ENCODE measurements around the gene USP48.
"Not testable (repeated sequence)": the region's sequence is repeated elsewhere in the genome, so short reads cannot be mapped to it uniquely, and the experiment has no call there.

USP48 gene

GRCh38 chr1:21782868-21783678 lies at the start of gene USP48:
Gene USP48 (minus strand): TSS chr1:21783149. CDS start chr1:21782957, 192 bp downstream.
- peak; percentile 98 to 99 for DNase-seq

- no peak for DNase-seq
These were observed 48.6 kb upstream of the USP48 start for GRCh38 chr1:21831454-21831970.

GRCh38 chr1:21830792-21831453 lies 48.0 kb upstream of the USP48 start:
- no peak for DNase-seq

- DNase-seq: no peak
These were observed 46.3 kb upstream of the USP48 start for GRCh38 chr1:21829294-21829693.

- no peak for DNase-seq
These were observed 45.7 kb upstream of the USP48 start for GRCh38 chr1:21828506-21829210.

GRCh38 chr1:21828075-21828474 lies 45.1 kb upstream of the USP48 start:
- DNase-seq: no peak

- DNase-seq: no peak
These were observed 44.3 kb upstream of the USP48 start for GRCh38 chr1:21827141-21827679.

GRCh38 chr1:21826694-21827093 lies 43.7 kb upstream of the USP48 start:
- DNase-seq: not testable (repeated sequence)

- no peak for DNase-seq
These were observed 42.4 kb upstream of the USP48 start for GRCh38 chr1:21825393-21825792.

GRCh38 chr1:21824926-21825325 lies 42.0 kb upstream of the USP48 start:
- no peak for DNase-seq

GRCh38 chr1:21823980-21824702 lies 41.2 kb upstream of the USP48 start:
- no peak for DNase-seq

GRCh38 chr1:21823206-21823979 lies 40.4 kb upstream of the USP48 start:
- no peak for DNase-seq

- no peak for DNase-seq
These were observed 39.4 kb upstream of the USP48 start for GRCh38 chr1:21822349-21822748.

GRCh38 chr1:21821385-21822019 lies 38.6 kb upstream of the USP48 start:
- no peak for DNase-seq

- no peak for DNase-seq
These were observed 37.8 kb upstream of the USP48 start for GRCh38 chr1:21820597-21821232.

GRCh38 chr1:21818656-21819055 lies 35.7 kb upstream of the USP48 start:
- no peak for DNase-seq

- no peak for DNase-seq
These were observed 33.8 kb upstream of the USP48 start for GRCh38 chr1:21816602-21817302.

- no peak for DNase-seq
These were observed 32.9 kb upstream of the USP48 start for GRCh38 chr1:21815724-21816321.

GRCh38 chr1:21814981-21815582 lies 32.1 kb upstream of the USP48 start:
- no peak for DNase-seq

All from NCI-H446 (cell line).